IPS-18a (cell line): Measurements from ENCODE around the gene KCNJ10.
"Not testable (repeated sequence)": the region's sequence is repeated elsewhere in the genome, so short reads cannot be mapped to it uniquely, and the experiment has no call there.

ENCODE experiments used
- H3K27ac ChIP-seq: one replicate; pipeline ENCODE4 v1.5.1; 2013; ENCODE audit warnings: low read length
- H3K27me3 ChIP-seq: one replicate; pipeline ENCODE4 v1.6.1; 2013; ENCODE audit warnings: mild to moderate bottlenecking, low read length; ENCODE audit not compliant: control insufficient read depth, insufficient read depth
- H3K36me3 ChIP-seq: one replicate; pipeline ENCODE4 v1.6.1; 2013; ENCODE audit warnings: low read depth, low read length; ENCODE audit not compliant: control insufficient read depth
- H3K4me1 ChIP-seq: one replicate; pipeline ENCODE4 v1.6.1; 2013; ENCODE audit warnings: low read depth, low read length; ENCODE audit not compliant: control insufficient read depth
- H3K4me3 ChIP-seq: one replicate; pipeline ENCODE4 v1.5.1; 2013; ENCODE audit warnings: low read length
- H3K9ac ChIP-seq: one replicate; pipeline ENCODE4 v1.6.1; 2013; ENCODE audit warnings: mild to moderate bottlenecking, low read length, moderate library complexity
- H3K9me3 ChIP-seq: one replicate; pipeline ENCODE4 v1.6.1; 2013; ENCODE audit warnings: low read depth, low read length; ENCODE audit not compliant: control insufficient read depth

KCNJ10 gene

DNA sequence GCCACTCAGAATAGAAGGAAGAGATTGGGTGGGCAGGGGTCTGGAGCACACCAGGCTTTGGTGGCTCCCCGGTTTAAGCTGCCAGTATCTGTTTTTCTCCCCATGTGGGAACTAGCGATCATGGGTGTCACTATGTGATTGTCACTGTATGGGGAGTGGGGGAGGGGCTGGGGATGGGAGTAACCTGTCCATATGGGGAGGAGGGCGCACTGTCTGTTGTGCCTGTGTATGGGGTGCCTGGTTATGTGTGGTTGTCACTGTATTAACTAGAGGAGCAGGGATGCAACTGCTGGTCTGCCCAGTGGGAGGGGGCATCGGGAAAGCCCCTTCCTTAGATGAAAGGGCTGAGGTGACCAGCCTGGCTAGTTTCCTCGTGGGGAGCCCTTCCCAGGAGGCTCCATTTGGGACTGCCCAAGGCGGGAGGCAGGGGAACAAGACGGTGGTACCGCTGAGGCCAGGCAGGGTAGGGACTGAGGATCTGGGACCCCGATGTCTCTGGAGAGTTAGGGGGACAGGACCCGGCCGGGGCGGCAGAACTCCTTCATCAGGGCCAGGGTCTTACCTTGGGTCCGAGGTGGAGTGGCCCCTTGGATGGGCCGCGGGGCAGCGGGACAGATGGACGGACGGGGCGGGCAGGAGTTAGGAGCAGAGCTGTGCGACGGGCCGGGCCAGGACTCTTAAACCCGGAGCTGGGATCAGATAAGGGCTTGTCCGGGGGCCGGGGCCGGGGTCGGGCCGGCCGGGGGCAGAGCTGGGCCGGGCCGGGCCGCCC, at the start of gene KCNJ10:
Gene KCNJ10 (minus strand): TSS at position 701 of the 772 bp plus-strand sequence. CDS start 27,628 bp downstream, outside the sequence.
- H3K9me3 ChIP-seq = no peaks in the 10 kb centered on the region
- H3K27ac ChIP-seq = no peak within 1 kb of the TSS
- H3K27me3 ChIP-seq = peaks cover 33% of the 10 kb centered on the region
- H3K36me3 ChIP-seq = no peaks in the 10 kb centered on the region
- peaks cover 15% of the 10 kb centered on the region for H3K4me1 ChIP-seq
- peak within 1 kb of the TSS; percentile 77 for H3K4me3 ChIP-seq
- H3K9ac ChIP-seq = no peak within 1 kb of the TSS

DNA sequence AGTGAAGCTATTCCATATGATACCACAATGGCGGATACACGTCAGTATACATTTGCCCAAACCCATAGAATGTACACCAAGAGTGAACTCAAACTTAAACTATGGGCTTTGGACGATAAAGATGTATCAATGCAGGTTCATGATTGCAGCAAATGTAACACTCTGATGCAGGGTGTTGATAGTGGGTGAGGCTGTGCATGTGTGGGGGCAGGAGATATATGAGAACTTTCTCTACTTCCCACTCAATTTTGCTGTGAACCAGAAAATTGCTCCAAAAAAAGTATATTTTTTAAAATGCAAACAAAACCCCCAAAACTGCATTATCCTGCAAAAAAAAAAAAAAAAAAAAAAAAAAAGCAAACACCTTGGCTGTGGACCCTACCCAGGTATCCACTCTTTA, 49.0 kb upstream of the KCNJ10 start:
- Histone ChIP-seq H3K9ac (no peak overlapping the region), H3K4me1 (peaks cover 43% of the 10 kb centered on the region), H3K27me3 (no peaks in the 10 kb centered on the region), H3K4me3 (no peak overlapping the region), H3K36me3 (peaks cover 13% of the 10 kb centered on the region), H3K9me3 (no peaks in the 10 kb centered on the region), H3K27ac (no peak overlapping the region)

DNA sequence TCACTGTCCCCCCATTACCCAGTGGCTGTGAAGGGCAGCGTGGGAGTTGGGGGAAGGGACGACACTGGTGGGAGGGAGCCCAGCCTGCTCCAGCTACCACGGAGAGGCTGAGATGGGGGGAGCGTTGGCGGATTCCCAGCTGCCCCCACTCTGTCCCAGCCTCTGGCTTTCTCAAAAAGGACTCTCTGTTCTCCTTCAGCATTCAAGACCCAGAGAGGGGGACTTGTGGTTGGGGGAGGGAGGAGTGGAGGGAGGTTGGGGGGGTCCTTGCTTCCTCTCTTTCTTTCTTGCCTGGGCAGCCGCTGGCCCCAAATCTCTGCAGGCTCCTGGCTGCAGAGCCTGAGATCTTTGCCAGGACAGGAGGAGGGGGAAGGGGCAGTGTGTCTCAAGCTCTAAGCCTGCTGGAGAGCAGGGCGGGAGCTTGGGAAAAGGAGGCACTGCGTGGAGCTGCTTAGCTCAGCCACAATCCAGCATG, 47.8 kb upstream of the KCNJ10 start:
- Histone ChIP-seq H3K4me3 (peak overlapping the region; percentile 60), H3K9me3 (no peaks in the 10 kb centered on the region), H3K27me3 (no peaks in the 10 kb centered on the region), H3K27ac (no peak overlapping the region), H3K9ac (peak overlapping the region; percentile 41), H3K4me1 (peaks cover 48% of the 10 kb centered on the region), H3K36me3 (peaks cover 4% of the 10 kb centered on the region)

DNA sequence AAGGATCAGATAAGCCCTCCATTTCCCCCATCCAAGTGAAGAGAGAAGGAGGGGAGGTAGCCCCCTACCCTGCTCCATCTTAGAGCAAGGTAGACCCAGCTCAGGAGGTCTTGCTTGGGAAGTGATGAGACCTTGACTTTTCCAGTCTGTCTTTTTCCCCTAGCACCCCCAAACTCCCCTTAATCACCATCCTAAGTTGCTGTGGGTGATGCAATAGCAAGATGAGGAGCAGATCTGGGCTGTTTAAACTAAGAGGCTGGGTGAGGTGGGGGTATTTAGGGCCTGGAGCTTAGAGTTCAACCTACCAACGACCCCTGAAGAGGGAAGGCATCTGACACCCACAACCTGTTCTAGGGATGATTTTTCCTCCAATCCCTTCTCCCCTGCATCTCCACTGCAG, 47.3 kb upstream of the KCNJ10 start:
- Histone ChIP-seq H3K36me3 (no peaks in the 10 kb centered on the region), H3K27ac (no peak overlapping the region)

DNA sequence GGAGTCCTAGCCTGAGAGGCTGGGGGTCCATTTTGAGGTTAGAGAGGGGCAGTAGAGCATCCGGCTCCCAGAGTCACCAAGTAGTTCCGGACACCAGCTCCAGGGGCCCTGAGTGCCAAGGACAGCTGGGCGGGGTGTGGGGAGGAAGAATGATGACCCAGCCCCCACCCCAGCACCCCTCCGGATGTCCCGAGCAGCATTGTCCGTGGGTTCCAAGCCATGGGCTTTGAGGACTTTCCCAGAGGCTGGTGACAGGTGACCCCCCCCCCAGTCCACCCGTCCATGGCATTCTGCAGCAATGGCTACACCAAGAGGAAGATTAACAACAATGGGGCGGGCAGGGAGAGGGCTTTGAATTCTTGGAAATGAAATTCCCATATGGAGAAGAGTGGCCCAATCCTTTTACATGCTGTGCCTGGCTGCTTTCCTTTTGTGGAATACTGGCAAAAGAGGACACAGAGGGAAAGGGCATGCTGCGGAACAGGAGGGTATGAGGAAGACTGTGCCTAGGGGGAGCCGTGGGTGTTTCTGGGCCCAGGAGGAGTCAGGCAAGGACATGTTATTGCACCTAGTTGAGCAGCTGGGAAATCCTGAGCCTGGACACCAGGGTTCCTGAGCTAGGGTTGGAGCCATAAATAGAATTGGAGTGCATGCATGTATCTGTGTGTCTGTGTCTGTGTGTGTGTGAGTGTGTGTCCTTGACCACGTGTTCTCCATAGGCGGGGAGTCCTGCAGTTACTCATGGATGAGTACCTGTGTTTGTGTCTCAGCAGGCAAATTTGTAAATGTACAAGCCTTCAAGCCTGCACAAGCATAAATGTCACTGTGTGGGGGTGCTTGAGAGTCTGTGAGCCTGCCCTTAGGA, 46.6 kb upstream of the KCNJ10 start:
- Histone ChIP-seq H3K27me3 (no peaks in the 10 kb centered on the region), H3K36me3 (no peaks in the 10 kb centered on the region), H3K9ac (peak overlapping the region; percentile 21), H3K27ac (no peak overlapping the region), H3K9me3 (no peaks in the 10 kb centered on the region), H3K4me3 (peak overlapping the region; percentile 60), H3K4me1 (peaks cover 48% of the 10 kb centered on the region)

More for the DNA sequence above, 47.3 kb upstream of the KCNJ10 start:
- Histone ChIP-seq H3K4me3 (peak overlapping the region; percentile 60), H3K9ac (peak overlapping the region; percentile 41), H3K9me3 (no peaks in the 10 kb centered on the region), H3K27me3 (no peaks in the 10 kb centered on the region), H3K4me1 (peaks cover 48% of the 10 kb centered on the region)

DNA sequence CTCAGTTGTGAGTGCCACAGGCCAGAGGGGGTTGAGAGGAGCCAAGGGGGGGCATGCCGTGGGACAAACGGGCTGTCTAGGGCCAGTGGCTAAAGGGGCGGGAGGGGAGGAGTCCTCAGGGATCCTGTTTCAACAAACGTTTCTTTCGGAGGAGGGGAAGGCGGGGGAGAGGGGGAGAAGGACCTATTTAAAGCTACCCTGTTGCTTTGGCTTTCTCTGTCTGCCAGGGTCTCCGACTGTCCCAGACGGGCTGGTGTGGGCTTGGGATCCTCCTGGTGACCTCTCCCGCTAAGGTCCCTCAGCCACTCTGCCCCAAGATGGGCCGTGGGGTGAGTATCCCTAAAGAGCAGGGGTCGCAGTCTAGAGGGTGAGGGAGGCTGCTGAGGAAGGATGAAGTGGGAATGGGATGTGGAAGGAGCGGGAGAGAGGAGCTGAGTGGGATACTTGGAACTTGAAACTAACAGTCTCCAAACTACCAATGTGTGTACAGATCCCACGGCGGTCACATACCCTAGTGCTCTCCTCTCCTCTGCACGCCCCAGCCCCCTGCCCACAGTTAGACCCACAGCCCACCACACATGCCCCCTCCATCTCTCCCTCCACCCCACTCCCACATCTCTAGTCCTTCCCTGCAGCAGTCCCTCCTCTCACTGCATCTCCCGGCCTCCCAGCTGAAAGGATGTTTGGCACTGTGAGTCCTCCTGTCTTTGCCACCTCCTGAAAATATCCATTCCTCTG, 45.8 kb upstream of the KCNJ10 start, which contains the start of gene ATP1A2:
Gene ATP1A2 (plus strand): TSS at position 215 of the 738 bp plus-strand sequence. CDS start 103 bp downstream, at position 318.
- no peaks in the 10 kb centered on the region for H3K9me3 ChIP-seq
- no peak within 1 kb of the TSS for H3K27ac ChIP-seq
- H3K4me3 ChIP-seq = peak within 1 kb of the TSS; percentile 60
- peak within 1 kb of the TSS; percentile 21 for H3K9ac ChIP-seq
- no peaks in the 10 kb centered on the region for H3K27me3 ChIP-seq
- peaks cover 48% of the 10 kb centered on the region for H3K4me1 ChIP-seq
- no peaks in the 10 kb centered on the region for H3K36me3 ChIP-seq

DNA sequence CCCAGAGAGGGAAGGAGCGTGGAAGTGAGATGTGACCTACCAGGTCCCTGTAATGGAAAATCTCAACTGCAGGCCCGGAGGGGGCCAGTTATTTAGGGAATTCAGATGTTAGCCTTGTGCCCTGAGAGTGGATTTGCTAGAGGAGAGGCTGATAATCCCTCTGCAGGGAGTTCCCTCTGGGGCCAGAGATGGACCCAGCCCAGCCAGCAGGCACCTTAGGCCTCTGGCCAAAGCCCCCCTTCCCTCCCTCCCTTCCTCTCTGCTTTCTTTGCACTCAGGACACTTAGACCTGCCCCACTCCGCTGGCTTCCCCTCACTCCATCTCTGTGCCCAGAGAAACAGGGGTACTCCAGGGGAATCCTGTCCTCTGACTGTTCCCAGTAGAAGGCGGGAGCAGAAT, 44.1 kb upstream of the KCNJ10 start:
- Histone ChIP-seq H3K27me3 (no peaks in the 10 kb centered on the region), H3K9me3 (no peaks in the 10 kb centered on the region), H3K36me3 (no peaks in the 10 kb centered on the region), H3K4me3 (no peak overlapping the region), H3K4me1 (peaks cover 64% of the 10 kb centered on the region), H3K9ac (no peak overlapping the region), H3K27ac (no peak overlapping the region)

DNA sequence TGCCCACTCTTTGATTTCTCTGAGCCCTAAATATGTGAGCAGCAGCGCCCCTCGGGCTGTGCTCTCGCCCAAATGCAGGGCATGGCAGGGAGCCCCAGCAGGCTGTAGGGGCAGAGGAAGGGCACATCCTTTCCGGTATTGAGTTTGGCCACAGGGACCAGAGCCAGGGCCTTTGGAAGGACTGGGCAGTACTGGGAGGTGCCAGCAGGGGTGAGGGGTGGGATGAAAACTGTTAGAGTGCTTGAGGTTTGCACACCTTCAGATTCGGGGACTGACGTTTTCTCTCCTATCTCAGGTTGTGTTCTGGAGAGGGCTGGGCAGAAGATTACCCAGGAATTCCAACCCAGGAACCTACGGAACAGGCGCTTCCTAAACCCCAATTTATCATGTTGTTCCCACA, 43.4 kb upstream of the KCNJ10 start:
- Histone ChIP-seq H3K27ac (no peak overlapping the region), H3K9me3 (no peaks in the 10 kb centered on the region), H3K36me3 (no peaks in the 10 kb centered on the region), H3K4me1 (peaks cover 66% of the 10 kb centered on the region), H3K4me3 (no peak overlapping the region), H3K9ac (no peak overlapping the region), H3K27me3 (no peaks in the 10 kb centered on the region)

DNA sequence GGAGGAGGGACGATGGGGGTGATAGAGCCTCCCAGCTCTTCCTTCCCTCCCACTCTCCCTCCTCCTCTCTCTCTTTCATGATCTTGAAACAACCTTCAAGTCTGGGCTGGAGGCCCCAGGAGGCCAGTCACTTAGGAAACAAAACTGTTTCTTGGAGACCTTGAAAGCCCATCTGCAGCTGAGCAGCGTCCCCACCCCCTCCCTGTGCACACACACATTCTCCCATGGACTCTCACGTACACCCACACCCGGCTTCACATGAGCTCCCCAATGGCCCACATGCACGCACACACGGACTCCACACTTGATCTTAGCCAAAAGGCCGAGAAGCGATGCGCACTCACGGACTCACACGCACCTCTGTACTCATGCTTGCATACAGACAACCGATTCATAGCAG, 42.4 kb upstream of the KCNJ10 start:
- H3K4me1 ChIP-seq = peaks cover 58% of the 10 kb centered on the region
- H3K36me3 ChIP-seq = no peaks in the 10 kb centered on the region
- H3K9me3 ChIP-seq = no peaks in the 10 kb centered on the region
- no peak overlapping the region for H3K27ac ChIP-seq
- no peaks in the 10 kb centered on the region for H3K27me3 ChIP-seq
- H3K4me3 ChIP-seq = no peak overlapping the region
- H3K9ac ChIP-seq = no peak overlapping the region

DNA sequence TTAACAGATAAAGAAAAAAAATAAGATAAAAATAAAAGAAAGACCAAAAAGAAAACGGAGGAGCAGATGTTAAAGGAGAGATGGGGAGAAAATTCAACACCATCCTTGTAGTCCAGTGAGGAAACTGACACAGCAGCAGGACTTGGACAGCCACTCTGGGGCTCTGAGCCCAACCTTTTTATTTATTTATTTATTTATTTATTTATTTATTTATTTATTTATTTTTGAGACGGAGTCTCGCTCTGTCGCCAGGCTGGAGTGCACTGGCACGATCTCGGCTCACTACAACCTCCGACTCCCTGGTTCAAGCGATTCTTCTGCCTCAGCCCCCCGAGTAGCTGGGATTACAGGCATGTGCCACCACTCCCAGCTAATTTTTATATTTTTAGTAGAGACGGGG, 41.5 kb upstream of the KCNJ10 start:
- not testable (repeated sequence) for H3K36me3 ChIP-seq, H3K27ac ChIP-seq, H3K9ac ChIP-seq, H3K9me3 ChIP-seq, H3K4me3 ChIP-seq, H3K27me3 ChIP-seq
- peaks cover 49% of the 10 kb centered on the region for H3K4me1 ChIP-seq

DNA sequence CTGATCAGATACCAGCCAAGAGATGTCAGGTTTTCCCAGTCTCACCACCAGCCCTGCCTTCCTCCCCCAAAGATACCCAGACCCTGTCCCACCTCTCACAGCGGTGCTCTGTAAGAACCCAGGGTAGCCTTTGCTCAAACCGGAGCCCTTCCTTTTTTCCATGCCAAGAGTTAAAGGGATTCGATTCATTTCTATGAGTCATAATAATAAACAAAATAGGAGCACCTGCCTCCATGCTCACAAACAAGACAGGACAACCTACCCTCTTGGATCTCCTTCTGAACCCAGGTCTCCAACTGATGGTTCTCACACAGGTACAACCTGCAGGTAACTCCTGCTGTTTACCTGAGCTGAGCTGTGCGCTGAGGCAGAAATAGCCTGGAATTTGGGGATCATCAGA, 39.7 kb upstream of the KCNJ10 start:
- Histone ChIP-seq H3K27ac (no peak overlapping the region), H3K9ac (no peak overlapping the region), H3K4me3 (no peak overlapping the region), H3K27me3 (no peaks in the 10 kb centered on the region), H3K4me1 (peaks cover 34% of the 10 kb centered on the region), H3K36me3 (no peaks in the 10 kb centered on the region), H3K9me3 (no peaks in the 10 kb centered on the region)
